A673 (cell line): Measurements from ENCODE around the gene TSPY1. TPM values are rescaled to one million over a fixed set of nuclear protein-coding genes. Genes with fewer than 3 reads are reported as not detected.
"Not testable (repeated sequence)": the region's sequence is repeated elsewhere in the genome, so short reads cannot be mapped to it uniquely, and the experiment has no call there.

ENCODE experiments used
- Bru-seq: library from RNA; stranded (reverse); fragments of 400-500 nt; gene quantifications from one replicate; lab custom pipeline; 2021; lab: Mats Ljungman, UMichigan
- BruChase-seq, 2 experiments: library from RNA; stranded (reverse); fragments of 400-500 nt; gene quantifications; one replicate each; lab custom pipeline; 2021; lab: Mats Ljungman, UMichigan
- BruUV-seq: library from RNA; stranded (reverse); fragments of 400-500 nt; replicated peaks from 2 replicates; lab custom pipeline; 2021; lab: Mats Ljungman, UMichigan
- CTCF ChIA-PET: fragments of 300-600 bp; sonication (Branson Sonifier 250); formaldehyde crosslinking; loops from one replicate; lab custom pipeline; 2022; ENCODE audit warnings: antibody characterized with exemption; lab: Charles Lee
- POLR2A ChIA-PET: fragments of 300-600 bp; sonication (Branson Sonifier 250); formaldehyde crosslinking; loops from one replicate; lab custom pipeline; 2022; ENCODE audit warnings: antibody characterized with exemption; ENCODE audit not compliant: low non-redundant PET; lab: Charles Lee
- DNase-seq: peaks from one replicate; pipeline ENCODE4 v3.0.0-alpha.2; 2015; ENCODE audit warnings: low spot score
- H3K27ac ChIP-seq: fragments of 200-600 bp; sonication (generic); 2 replicates; pipeline ENCODE4 v1.5.1; 2016; ENCODE audit warnings: mixed run types, low read depth, mild to moderate bottlenecking, mixed read lengths, antibody characterized with exemption, low read length; ENCODE audit not compliant: poor library complexity, severe bottlenecking
- H3K27me3 ChIP-seq: fragments of 200-600 bp; sonication (generic); replicated peaks from 2 replicates; pipeline ENCODE4 v1.6.1; 2017; ENCODE audit warnings: mixed run types, low read depth, mild to moderate bottlenecking, mixed read lengths, antibody characterized with exemption, low read length; ENCODE audit not compliant: insufficient read depth, poor library complexity
- H3K36me3 ChIP-seq: fragments of 200-600 bp; sonication (generic); 2 replicates; pipeline ENCODE4 v1.6.1; 2016; ENCODE audit warnings: mixed run types, mild to moderate bottlenecking, mixed read lengths, antibody characterized with exemption, low read length; ENCODE audit not compliant: insufficient read depth, poor library complexity, severe bottlenecking
- H3K4me1 ChIP-seq: fragments of 200-600 bp; sonication (generic); 2 replicates; pipeline ENCODE4 v1.6.1; 2017; ENCODE audit warnings: mixed run types, mild to moderate bottlenecking, mixed read lengths, antibody characterized with exemption, low read length; ENCODE audit not compliant: insufficient read depth, poor library complexity, severe bottlenecking
- H3K4me3 ChIP-seq: fragments of 200-600 bp; sonication (generic); 2 replicates; pipeline ENCODE4 v1.5.1; 2016; ENCODE audit warnings: low read depth, mixed run types, mild to moderate bottlenecking, mixed read lengths, low read length; ENCODE audit not compliant: poor library complexity, severe bottlenecking
- H3K9me3 ChIP-seq: fragments of 200-600 bp; sonication (generic); 2 replicates; pipeline ENCODE4 v1.6.1; 2016; ENCODE audit warnings: mixed run types, low read depth, mild to moderate bottlenecking, mixed read lengths, antibody characterized with exemption, low read length; ENCODE audit not compliant: poor library complexity, severe bottlenecking
- intact Hi-C: fragments of 100-400 bp; cut with micrococcal nuclease; formaldehyde crosslinking; loops from one replicate; pipeline ENCODE4 v1.10.0; 2022; ENCODE audit not compliant: unreplicated experiment
- long read RNA-seq: library from polyadenylated mRNA; stranded (forward); transcript quantifications from one replicate; pipeline ENCODE4 v2.0.0, GENCODE V29; 2022
- total RNA-seq: library from RNA; stranded (reverse); gene quantifications from 2 replicates; pipeline ENCODE4 v1.2.3, GENCODE V29; 2021

The TSPY1 gene, protein sequence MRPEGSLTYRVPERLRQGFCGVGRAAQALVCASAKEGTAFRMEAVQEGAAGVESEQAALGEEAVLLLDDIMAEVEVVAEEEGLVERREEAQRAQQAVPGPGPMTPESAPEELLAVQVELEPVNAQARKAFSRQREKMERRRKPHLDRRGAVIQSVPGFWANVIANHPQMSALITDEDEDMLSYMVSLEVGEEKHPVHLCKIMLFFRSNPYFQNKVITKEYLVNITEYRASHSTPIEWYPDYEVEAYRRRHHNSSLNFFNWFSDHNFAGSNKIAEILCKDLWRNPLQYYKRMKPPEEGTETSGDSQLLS
- total RNA-seq (not detected in 2 replicates), Bru-seq, nascent RNA (not detected), BruChase-seq, experiment 1, labeled RNA remaining after a 2-hour chase (not detected), BruChase-seq, experiment 2, labeled RNA remaining after a 6-hour chase (not detected)
- long read RNA-seq, result 0 reads

DNA sequence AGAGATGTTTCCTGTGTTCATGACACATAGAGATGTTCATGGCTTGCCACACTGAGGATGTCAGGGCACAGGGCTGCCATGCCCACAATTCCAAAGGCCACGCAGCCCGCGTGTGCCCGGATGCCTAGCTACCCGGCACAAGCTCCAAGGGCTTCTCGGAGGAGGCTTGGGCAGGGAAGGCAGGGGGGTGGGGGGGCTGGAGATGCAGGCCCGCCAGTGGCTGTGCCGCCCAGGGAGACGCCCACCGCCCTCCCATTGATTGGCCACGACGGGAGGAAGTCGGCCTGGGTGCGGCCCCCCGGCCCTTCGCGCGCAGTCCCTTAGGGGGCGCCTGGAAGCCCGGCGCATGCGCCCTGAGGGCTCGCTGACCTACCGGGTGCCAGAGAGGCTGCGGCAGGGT is at the start of gene TSPY1:
TSPY1 (plus strand) TSS at position 301 of the 400 bp plus-strand sequence; CDS start at position 347, 46 bp downstream.
- H3K27ac ChIP-seq, BruUV-seq, H3K4me3 ChIP-seq, CTCF ChIA-PET, H3K27me3 ChIP-seq, H3K9me3 ChIP-seq, intact Hi-C loops, H3K36me3 ChIP-seq, H3K4me1 ChIP-seq, DNase-seq, POLR2A ChIA-PET: not testable (repeated sequence)

DNA sequence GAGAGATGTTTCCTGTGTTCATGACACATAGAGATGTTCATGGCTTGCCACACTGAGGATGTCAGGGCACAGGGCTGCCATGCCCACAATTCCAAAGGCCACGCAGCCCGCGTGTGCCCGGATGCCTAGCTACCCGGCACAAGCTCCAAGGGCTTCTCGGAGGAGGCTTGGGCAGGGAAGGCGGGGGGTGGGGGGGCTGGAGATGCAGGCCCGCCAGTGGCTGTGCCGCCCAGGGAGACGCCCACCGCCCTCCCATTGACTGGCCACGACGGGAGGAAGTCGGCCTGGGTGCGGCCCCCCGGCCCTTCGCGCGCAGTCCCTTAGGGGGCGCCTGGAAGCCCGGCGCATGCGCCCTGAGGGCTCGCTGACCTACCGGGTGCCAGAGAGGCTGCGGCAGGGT is 20.2 kb downstream of the TSPY1 start, which contains the start of gene TSPY9:
TSPY9 (plus strand) TSS at position 301 of the 400 bp plus-strand sequence; CDS start at position 347, 46 bp downstream.
- H3K4me1 ChIP-seq, CTCF ChIA-PET, BruUV-seq, H3K9me3 ChIP-seq, H3K36me3 ChIP-seq, H3K4me3 ChIP-seq, H3K27ac ChIP-seq, H3K27me3 ChIP-seq, DNase-seq, intact Hi-C loops, POLR2A ChIA-PET: not testable (repeated sequence)

DNA sequence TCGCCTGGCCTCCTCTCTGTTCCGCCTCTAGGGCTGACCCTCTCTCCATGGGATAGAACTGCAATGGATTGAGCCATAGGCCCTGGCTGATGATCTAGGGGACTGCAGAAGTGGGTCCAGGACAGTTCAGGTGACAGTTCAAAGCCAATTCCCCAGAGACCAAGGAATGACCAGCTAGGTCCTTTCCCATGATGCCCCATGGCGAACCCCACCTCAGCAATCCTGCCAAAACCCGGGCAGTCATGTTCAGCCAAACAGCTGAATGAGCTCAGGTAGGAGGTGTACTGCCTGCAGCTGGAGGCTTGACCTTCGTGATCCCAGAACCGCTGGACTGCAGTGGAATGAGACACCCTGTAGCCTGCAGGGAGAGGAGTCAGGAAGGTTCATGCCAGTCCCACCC is 37.6 kb downstream of the TSPY1 start:
- CTCF ChIA-PET, result not testable (repeated sequence)

DNA sequence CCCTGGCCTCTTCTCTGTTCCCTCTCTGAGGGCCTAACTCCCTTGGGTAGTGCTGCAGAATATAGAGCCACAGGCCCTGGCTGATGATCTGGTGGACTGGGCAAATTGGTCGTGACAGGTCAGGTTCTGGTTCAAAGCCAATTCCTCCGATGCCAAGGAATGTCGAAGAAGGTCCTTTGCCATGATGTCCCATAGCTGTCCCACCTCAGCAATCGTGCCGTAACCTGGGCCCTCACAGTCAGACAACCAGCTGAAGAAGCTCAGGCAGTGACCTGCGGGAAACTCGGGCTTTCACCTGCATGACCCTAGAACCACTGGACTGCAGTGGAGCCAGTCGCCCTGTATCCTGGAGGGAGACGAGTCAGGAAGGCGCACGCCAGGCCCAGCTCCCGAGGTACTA is 49.5 kb downstream of the TSPY1 start:
- POLR2A ChIA-PET, H3K4me3 ChIP-seq, CTCF ChIA-PET, H3K36me3 ChIP-seq, H3K27ac ChIP-seq, H3K4me1 ChIP-seq, H3K9me3 ChIP-seq, DNase-seq, H3K27me3 ChIP-seq, BruUV-seq, intact Hi-C loops: not testable (repeated sequence)

More for the DNA sequence above, 37.6 kb downstream of the TSPY1 start:
- intact Hi-C loops, H3K4me3 ChIP-seq, H3K27ac ChIP-seq, POLR2A ChIA-PET, H3K27me3 ChIP-seq, H3K36me3 ChIP-seq, H3K4me1 ChIP-seq, DNase-seq, H3K9me3 ChIP-seq, BruUV-seq: not testable (repeated sequence)

Other genes with a start within 250 kb of the TSPY1 start
- gene TSPY4, start 129.5 kb upstream of the TSPY1 start, total RNA-seq, result not detected in 2 replicates
- not detected in 2 replicates for gene TSPY8, start 109.2 kb upstream of the TSPY1 start, total RNA-seq
- not detected in 2 replicates for gene TSPY3, start 68.5 kb upstream of the TSPY1 start, total RNA-seq
- gene TSPY9, start 20.3 kb downstream of the TSPY1 start, total RNA-seq, result not detected in 2 replicates
- gene TSPY10, start 60.9 kb downstream of the TSPY1 start, total RNA-seq, result not detected in 2 replicates